ENCODE results near the gene CEACAM5.

GRCh38 chr19:41735071-41735600, 26.7 kb downstream of the CEACAM5 start:
- TF ChIP-seq CTCF (IDR thresholded peaks at IDR 0.05; ENCODE audit: insufficient read depth, low read length, poor library complexity, severe bottlenecking), result no peak
- TF ChIP-seq EZH2phosphoT487 (conservative IDR thresholded peaks at IDR 0.05; ENCODE audit: low read length), result no peak
